ENCODE results near the gene BRD3. TPM values are rescaled to one million over a fixed set of nuclear protein-coding genes. Genes with fewer than 3 reads are reported as not detected.
A peak's percentile ranks its signal among the peaks of the same experiment; 100 is the strongest.

Gene BRD3
- total RNA-seq, 1 experiment from 2014 or later, result 63.1 TPM

- Histone ChIP-seq H3K79me1 (ENCODE audit: insufficient read depth, low read depth, low read length, poor library complexity, severe bottlenecking) (peaks cover 4% of the 10 kb centered on the region), H2BK12ac (ENCODE audit: insufficient read length, low read depth, low read length) (no peak within 1 kb of the TSS), H2BK120ac (ENCODE audit: low read depth, low read length, poor library complexity, severe bottlenecking) (no peak within 1 kb of the TSS), H3K14ac (ENCODE audit: insufficient read depth, low read length) (peak within 1 kb of the TSS; percentile 62; the same call in 1 of the 2 replicates), H3K23me2 (ENCODE audit: insufficient read length, low read depth, low read length, poor library complexity, severe bottlenecking) (peaks cover 15% of the 10 kb centered on the region), H2AFZ (ENCODE audit: low read length) (no peak within 1 kb of the TSS), H3K4me1 (ENCODE audit: insufficient read depth, low read length) (no peaks in the 10 kb centered on the region), H3K56ac (ENCODE audit: insufficient read length, low read depth, low read length) (no peak within 1 kb of the TSS), H3K79me2 (ENCODE audit: insufficient read depth, low read length) (peaks cover 17% of the 10 kb centered on the region; the same call in 1 of the 2 replicates), H3K27me3 (ENCODE audit: insufficient read depth, low read length) (no peaks in the 10 kb centered on the region), H3K9me3 (ENCODE audit: control insufficient read depth, low read depth, low read length) (no peaks in the 10 kb centered on the region), H3K23ac (ENCODE audit: insufficient read length, low read depth, low read length) (no peak within 1 kb of the TSS), H2AK5ac (ENCODE audit: insufficient read length, low read length) (no peak within 1 kb of the TSS), H3K18ac (ENCODE audit: insufficient read length, low read depth, low read length) (no peak within 1 kb of the TSS), H3T11ph (ENCODE audit: low read length) (no peak within 1 kb of the TSS), H2BK15ac (ENCODE audit: low read depth, low read length) (no peak within 1 kb of the TSS), H3K4ac (ENCODE audit: low read depth, low read length) (no peak within 1 kb of the TSS), H4K91ac (ENCODE audit: insufficient read length, low read depth, low read length) (no peak within 1 kb of the TSS), H3K4me2 (ENCODE audit: insufficient read depth, insufficient read length, low read length) (peak within 1 kb of the TSS; percentile 74), H4K8ac (replicated peaks; ENCODE audit: insufficient read length, low read depth, low read length) (no peak within 1 kb of the TSS), H2BK5ac (ENCODE audit: insufficient read length, low read length) (no peak within 1 kb of the TSS), H2BK20ac (ENCODE audit: low read depth, low read length, poor library complexity, severe bottlenecking) (no peak within 1 kb of the TSS), H3K27ac (ENCODE audit: insufficient read length, low read depth, low read length) (no peak within 1 kb of the TSS), H4K20me1 (ENCODE audit: control insufficient read depth, insufficient read depth, insufficient read length) (no peaks in the 10 kb centered on the region), H3K9ac (ENCODE audit: extremely low read depth, insufficient read length, low read length) (peak within 1 kb of the TSS; percentile 41), H4K5ac (ENCODE audit: insufficient read length, low read depth, low read length) (no peak within 1 kb of the TSS)
- Mint-ChIP-seq H3K4me1 (peaks cover 21 to 34% of the 10 kb centered on the region in 2 experiments), H3K36me3 (ENCODE audit: insufficient read depth in 1 of 3, low read depth in 3 of 3) (no peaks in the 10 kb centered on the region), H3K9me3 (no peaks in the 10 kb centered on the region), H3K27ac (no peak within 1 kb of the TSS), H3K27me3 (ENCODE audit: low read depth) (peaks cover under 1% of the 10 kb centered on the region; the same call in 1 of the 2 replicates), H3K4me3 (peak within 1 kb of the TSS; percentile 85 to 86)
- no CpG with 5 or more reads among the region's 124 CpGs for WGBS (ENCODE audit: extremely low coverage, insufficient read length, low lambda C conversion rate)
- no peak for TF ChIP-seq CTCF (conservative IDR thresholded peaks at IDR 0.05)
- DNase-seq, result peak; percentile 58
Measured at GRCh38 chr9:133991964-133992779, 75.7 kb downstream of the BRD3 start, which contains the start of gene VAV2. TSS of gene VAV2 (minus strand) at chr9:133992324. CDS start at chr9:133992278, 46 bp downstream.

Data from H9 (cell line).